ENCODE results near the gene CSTB.

CSTB gene

GRCh38 chr21:43767498-43767983 lies 8.6 kb downstream of the CSTB start:
- DNase-seq (ENCODE audit: low spot score) = no peak

- no peak for DNase-seq (ENCODE audit: low spot score)
Observed at GRCh38 chr21:43766734-43767497, 9.2 kb downstream of the CSTB start.

- no peak for DNase-seq (ENCODE audit: low spot score)
Observed at GRCh38 chr21:43764576-43765495, 11.3 kb downstream of the CSTB start.

GRCh38 chr21:43763901-43764523 lies 12.1 kb downstream of the CSTB start:
- no peak for DNase-seq (ENCODE audit: low spot score)

GRCh38 chr21:43762303-43763128 lies 13.6 kb downstream of the CSTB start:
- no peak for DNase-seq (ENCODE audit: low spot score)

GRCh38 chr21:43761886-43762285 lies 14.2 kb downstream of the CSTB start:
- DNase-seq (ENCODE audit: low spot score) = no peak

GRCh38 chr21:43760391-43760958 lies 15.6 kb downstream of the CSTB start:
- DNase-seq (ENCODE audit: low spot score) = no peak

GRCh38 chr21:43759651-43760050 lies 16.5 kb downstream of the CSTB start:
- DNase-seq (ENCODE audit: low spot score) = no peak

GRCh38 chr21:43758811-43759210 lies 17.3 kb downstream of the CSTB start:
- no peak for DNase-seq (ENCODE audit: low spot score)

- DNase-seq (ENCODE audit: low spot score) = no peak
Observed at GRCh38 chr21:43758111-43758641, 17.9 kb downstream of the CSTB start.

GRCh38 chr21:43757601-43758000 lies 18.5 kb downstream of the CSTB start:
- DNase-seq (ENCODE audit: low spot score) = no peak

GRCh38 chr21:43755820-43756594 lies 20.1 kb downstream of the CSTB start:
- no peak for DNase-seq (ENCODE audit: low spot score)

- no peak for DNase-seq (ENCODE audit: low spot score)
Observed at GRCh38 chr21:43754948-43755781, 20.9 kb downstream of the CSTB start.

GRCh38 chr21:43753439-43753799 lies 22.7 kb downstream of the CSTB start:
- DNase-seq (ENCODE audit: low spot score) = no peak

GRCh38 chr21:43752758-43753438 lies 23.2 kb downstream of the CSTB start:
- no peak for DNase-seq (ENCODE audit: low spot score)

- DNase-seq (ENCODE audit: low spot score) = no peak
Observed at GRCh38 chr21:43751955-43752591, 24.0 kb downstream of the CSTB start.

- DNase-seq (ENCODE audit: low spot score) = no peak
Observed at GRCh38 chr21:43750339-43751033, 25.6 kb downstream of the CSTB start.

Data from germinal center (tissue), 1 donor.